Mucosa of descending colon (tissue), 3 donors: Measurements from ENCODE around the gene CHTF8. TPM values are rescaled to one million over a fixed set of nuclear protein-coding genes. Genes with fewer than 3 reads are reported as not detected.

Experiments used
- ATAC-seq: fragments of 200-7000 bp; cut with Tn5 transposase; one replicate; pipeline ENCODE4 v1.9.1; 2020; ENCODE audit warnings: mild to moderate bottlenecking, moderate library complexity
- DNase-seq, 3 donors: peaks; one replicate each; pipeline ENCODE4 v3.0.0-alpha.2; 2020
- H3K36me3 ChIP-seq: fragments of 200-600 bp; one replicate; pipeline ENCODE4 v1.8.0; 2021; ENCODE audit warnings: low read depth, mild to moderate bottlenecking
- H3K4me1 ChIP-seq: fragments of 200-600 bp; one replicate; pipeline ENCODE4 v1.8.0; 2021; ENCODE audit warnings: low read depth, mild to moderate bottlenecking
- H3K4me3 ChIP-seq: fragments of 200-600 bp; one replicate; pipeline ENCODE4 v1.8.0; 2021; ENCODE audit warnings: mild to moderate bottlenecking
- H3K9me3 ChIP-seq: fragments of 200-600 bp; one replicate; pipeline ENCODE4 v1.8.0; 2021; ENCODE audit warnings: mild to moderate bottlenecking
- CTCF ChIP-seq: fragments of 200-600 bp; IDR thresholded peaks from one replicate; pipeline ENCODE4 v1.8.0; 2022; ENCODE audit warnings: antibody characterized with exemption, mild to moderate bottlenecking
- intact Hi-C, 2 donors: fragments of 100-400 bp; cut with DNase I in 1 of 2; cut with micrococcal nuclease in 1 of 2; formaldehyde crosslinking; loops; one replicate each; pipeline versions ENCODE4 v1.11.0 to v1.11.1; 2022; cut with DNase I, micrococcal nuclease
- total RNA-seq, 3 donors: library from RNA; stranded (reverse); fragmentation: NEBNext Ultra II Directional in 2 of 3; extraction: Animal tissue kit (Norgen Biotek cat#: 25700) in 2 of 3; gene quantifications; one replicate each; pipeline versions ENCODE4 v1.2.1 to v1.2.4, GENCODE V29; 2021 to 2023
- donor health status: DM: no; HTN: no; CAD: no; lungs with moderate emphysema.
- donor health status: DM: no; HTN: no; CAD: no.
- donor health status: DM: no; HTN: yes; CAD: no.

CHTF8 gene
- total RNA-seq, 3 donors from 2014 or later = 88.5 to 107 (median 94.5) TPM

GRCh38 chr16:69087161-69087581 is 45.2 kb downstream of the CHTF8 start:
- DNase-seq (peak in 1 of 3 donors; percentile 8), ATAC-seq (no peak)
- intact Hi-C loops = no loop called here
- H3K36me3 ChIP-seq = no peaks in the 10 kb centered on the region
- no peaks in the 10 kb centered on the region for H3K9me3 ChIP-seq
- no peak overlapping the region for H3K4me3 ChIP-seq
- TF ChIP-seq CTCF = no peak
- no peaks in the 10 kb centered on the region for H3K4me1 ChIP-seq

- H3K36me3 ChIP-seq = no peaks in the 10 kb centered on the region
- intact Hi-C loops = no loop called here
Observed at GRCh38 chr16:69085032-69085695, 47.2 kb downstream of the CHTF8 start.

GRCh38 chr16:69084289-69084688 is 48.1 kb downstream of the CHTF8 start:
- H3K4me3 ChIP-seq = no peak overlapping the region
- H3K9me3 ChIP-seq = no peaks in the 10 kb centered on the region
- ATAC-seq (no peak), DNase-seq (no peak)
- intact Hi-C loops = no loop called here
- H3K4me1 ChIP-seq = no peaks in the 10 kb centered on the region
- TF ChIP-seq CTCF = no peak
- H3K36me3 ChIP-seq = no peaks in the 10 kb centered on the region

More at GRCh38 chr16:69085032-69085695, 47.2 kb downstream of the CHTF8 start:
- no peak overlapping the region for H3K4me3 ChIP-seq
- no peaks in the 10 kb centered on the region for H3K9me3 ChIP-seq
- no peak for TF ChIP-seq CTCF
- ATAC-seq = no peak
- H3K4me1 ChIP-seq = no peaks in the 10 kb centered on the region
- DNase-seq = no peak

- intact Hi-C loops = no loop called here
- Histone ChIP-seq H3K4me3 (no peak overlapping the region), H3K4me1 (no peaks in the 10 kb centered on the region), H3K36me3 (no peaks in the 10 kb centered on the region), H3K9me3 (no peaks in the 10 kb centered on the region)
- ATAC-seq = no peak
- DNase-seq = peak in 2 of 3 donors; percentile 14 to 31
- no peak for TF ChIP-seq CTCF
Observed at GRCh38 chr16:69083306-69083941, 49.0 kb downstream of the CHTF8 start.

GRCh38 chr16:69079697-69080096 is 52.7 kb downstream of the CHTF8 start:
- TF ChIP-seq CTCF = no peak

More at GRCh38 chr16:69079697-69080096, 52.7 kb downstream of the CHTF8 start:
- Histone ChIP-seq H3K36me3 (no peaks in the 10 kb centered on the region), H3K4me1 (no peaks in the 10 kb centered on the region), H3K4me3 (no peak overlapping the region), H3K9me3 (no peaks in the 10 kb centered on the region)
- no peak for ATAC-seq
- no peak for DNase-seq
- intact Hi-C loops = no loop called here
